ENCODE measurements around the gene OR2D2.

DNA sequence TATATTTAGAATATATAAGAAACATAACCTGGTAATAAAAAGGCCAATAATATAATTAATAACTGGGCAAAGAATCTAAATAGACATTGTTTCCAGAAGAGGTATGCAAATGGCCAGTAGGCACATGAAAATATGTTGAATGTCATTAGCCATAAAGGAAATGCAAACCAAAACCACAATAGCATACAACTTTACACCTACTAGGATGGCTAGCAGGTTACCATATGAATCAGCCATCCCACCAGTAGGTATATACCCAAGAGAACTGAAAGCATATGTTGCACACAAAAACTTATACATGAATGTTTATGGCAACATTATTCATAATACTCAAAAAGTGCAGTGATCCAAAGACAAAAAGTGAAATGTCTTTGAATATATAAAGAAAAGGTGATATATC lies 2.7 kb upstream of the OR2D2 start:
- TF ChIP-seq, protein P1, sequence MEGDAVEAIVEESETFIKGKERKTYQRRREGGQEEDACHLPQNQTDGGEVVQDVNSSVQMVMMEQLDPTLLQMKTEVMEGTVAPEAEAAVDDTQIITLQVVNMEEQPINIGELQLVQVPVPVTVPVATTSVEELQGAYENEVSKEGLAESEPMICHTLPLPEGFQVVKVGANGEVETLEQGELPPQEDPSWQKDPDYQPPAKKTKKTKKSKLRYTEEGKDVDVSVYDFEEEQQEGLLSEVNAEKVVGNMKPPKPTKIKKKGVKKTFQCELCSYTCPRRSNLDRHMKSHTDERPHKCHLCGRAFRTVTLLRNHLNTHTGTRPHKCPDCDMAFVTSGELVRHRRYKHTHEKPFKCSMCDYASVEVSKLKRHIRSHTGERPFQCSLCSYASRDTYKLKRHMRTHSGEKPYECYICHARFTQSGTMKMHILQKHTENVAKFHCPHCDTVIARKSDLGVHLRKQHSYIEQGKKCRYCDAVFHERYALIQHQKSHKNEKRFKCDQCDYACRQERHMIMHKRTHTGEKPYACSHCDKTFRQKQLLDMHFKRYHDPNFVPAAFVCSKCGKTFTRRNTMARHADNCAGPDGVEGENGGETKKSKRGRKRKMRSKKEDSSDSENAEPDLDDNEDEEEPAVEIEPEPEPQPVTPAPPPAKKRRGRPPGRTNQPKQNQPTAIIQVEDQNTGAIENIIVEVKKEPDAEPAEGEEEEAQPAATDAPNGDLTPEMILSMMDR (IDR thresholded peaks at IDR 0.05) = no peak
- TF ChIP-seq POLR2A (IDR thresholded peaks at IDR 0.05) = no peak
- no peak for TF ChIP-seq EP300 (IDR thresholded peaks at IDR 0.05)
